Mucosa of rectum (tissue), 2 donors: ENCODE data around the gene XRN1.
"Not testable (repeated sequence)": the region's sequence is repeated elsewhere in the genome, so short reads cannot be mapped to it uniquely, and the experiment has no call there.

Experiments used
- H3K27ac ChIP-seq, 2 donors: one replicate each; pipeline ENCODE4 v1.7.0; 2013; ENCODE audit warnings: inconsistent platforms in 2 of 2, low read depth in 2 of 2, low read length in 2 of 2
- H3K27me3 ChIP-seq, 2 donors: one replicate each; pipeline ENCODE4 v1.7.0; 2013; ENCODE audit warnings: low read length in 2 of 2; ENCODE audit not compliant: control insufficient read depth in 2 of 2, insufficient read depth in 2 of 2
- H3K36me3 ChIP-seq, 2 donors: one replicate each; pipeline ENCODE4 v1.7.0; 2013; ENCODE audit warnings: low read length in 2 of 2; ENCODE audit not compliant: control insufficient read depth in 2 of 2, insufficient read depth in 2 of 2
- H3K4me1 ChIP-seq, 2 donors: one replicate each; pipeline ENCODE4 v1.7.0; 2013; ENCODE audit warnings: low read length in 2 of 2, mild to moderate bottlenecking in 1 of 2; ENCODE audit not compliant: control insufficient read depth in 2 of 2, insufficient read depth in 2 of 2
- H3K4me3 ChIP-seq, 2 donors: one replicate each; pipeline ENCODE4 v1.7.0; 2013; ENCODE audit warnings: low read length in 2 of 2
- H3K9ac ChIP-seq, 2 donors: one replicate each; pipeline ENCODE4 v1.7.0; 2013; ENCODE audit warnings: low read length in 2 of 2, low read depth in 1 of 2, mild to moderate bottlenecking in 1 of 2
- H3K9me3 ChIP-seq, 2 donors: one replicate each; pipeline ENCODE4 v1.7.0; 2013; ENCODE audit warnings: low read length in 2 of 2; ENCODE audit not compliant: control insufficient read depth in 2 of 2
- donor health status: healthy.
- donor health status: Normal muscosa, but diverticular disease.

XRN1 gene

DNA sequence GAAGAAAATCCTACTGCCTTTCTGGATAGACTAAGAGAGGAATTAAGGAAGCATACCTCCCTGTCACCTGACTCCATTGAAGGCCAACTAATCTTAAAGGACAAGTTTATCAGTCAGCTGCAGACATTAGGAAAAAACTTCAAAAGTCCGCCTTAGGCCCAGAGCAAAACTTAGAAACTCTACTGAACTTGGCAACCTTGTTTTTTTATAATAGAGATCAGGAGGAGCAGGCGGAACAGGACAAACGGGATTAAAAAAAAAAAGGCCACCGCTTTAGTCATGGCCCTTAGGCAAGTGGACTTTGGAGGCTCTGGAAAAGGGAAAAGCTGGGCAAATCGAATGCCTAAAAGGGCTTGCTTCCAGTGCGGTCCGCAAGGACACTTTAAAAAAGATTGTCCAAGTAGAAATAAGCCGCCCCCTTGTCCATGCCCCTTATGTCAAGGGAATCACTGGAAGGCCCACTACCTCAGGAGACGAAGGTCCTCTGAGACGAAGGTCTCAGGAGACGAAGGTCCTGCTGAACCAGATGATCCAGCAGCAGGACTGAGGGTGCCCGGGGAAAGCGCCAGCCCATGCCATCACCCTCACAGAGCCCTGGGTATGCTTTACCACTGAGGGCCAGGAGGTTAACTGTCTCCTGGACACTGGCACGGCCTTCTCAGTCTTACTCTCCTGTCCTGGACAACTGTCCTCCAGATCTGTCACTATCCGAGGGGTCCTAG is 8.2 kb downstream of the XRN1 start:
- H3K9ac ChIP-seq, H3K4me1 ChIP-seq, H3K9me3 ChIP-seq, H3K36me3 ChIP-seq, H3K4me3 ChIP-seq, H3K27ac ChIP-seq, H3K27me3 ChIP-seq: not testable (repeated sequence)

DNA sequence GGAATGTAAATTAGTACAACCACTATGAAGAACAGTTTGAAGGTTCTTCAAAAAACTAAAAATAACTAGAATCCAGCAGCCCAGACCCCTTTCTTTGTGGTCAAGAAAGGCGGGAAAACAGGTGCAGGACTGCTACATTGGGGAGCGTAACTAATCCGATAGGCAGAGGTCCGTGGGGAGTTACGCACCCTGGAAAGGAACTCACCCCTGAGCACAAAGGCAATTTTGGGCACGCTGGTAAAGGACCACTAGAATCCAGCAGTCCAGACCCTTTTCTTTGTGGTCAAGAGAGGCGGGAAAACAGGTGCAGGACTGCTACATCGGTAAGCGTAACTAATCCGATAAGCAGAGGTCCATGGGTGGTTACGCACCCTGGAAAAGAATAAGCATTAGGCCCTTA is 9.7 kb downstream of the XRN1 start:
- H3K27ac ChIP-seq, H3K36me3 ChIP-seq, H3K4me1 ChIP-seq, H3K27me3 ChIP-seq, H3K9me3 ChIP-seq, H3K9ac ChIP-seq, H3K4me3 ChIP-seq: not testable (repeated sequence)

DNA sequence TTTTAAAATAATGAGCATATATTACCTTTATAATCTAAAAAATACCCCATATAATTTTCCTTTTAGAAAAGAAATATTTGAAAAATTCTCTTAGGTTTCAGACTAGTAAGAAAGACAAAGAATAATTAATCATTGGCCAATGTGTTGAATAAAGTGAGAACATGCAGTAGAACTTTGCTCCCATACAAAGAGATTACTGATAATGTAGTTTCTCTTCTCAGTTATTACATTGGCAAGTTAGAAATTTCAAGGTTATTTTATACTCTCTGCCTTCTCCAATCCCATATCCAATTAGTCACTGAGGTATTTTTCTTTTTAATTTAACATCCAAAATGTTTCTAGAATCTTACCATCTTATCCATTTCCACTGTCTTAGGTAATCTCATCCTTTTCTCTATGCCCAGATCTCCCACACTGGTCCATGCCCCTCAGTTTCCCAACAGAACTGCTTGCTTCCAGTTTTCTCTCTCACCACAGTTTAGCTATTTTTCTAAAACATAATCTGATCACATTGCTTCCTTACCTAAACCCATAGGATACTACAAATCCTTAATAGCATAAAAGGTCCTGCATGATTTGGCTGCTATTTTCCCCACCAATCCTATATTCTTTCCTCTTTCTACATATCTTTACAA is 10.8 kb downstream of the XRN1 start:
- no peak overlapping the region for H3K27ac ChIP-seq
- no peaks in the 10 kb centered on the region for H3K9me3 ChIP-seq
- H3K9ac ChIP-seq = no peak overlapping the region
- peaks cover 0 to 2% of the 10 kb centered on the region in 2 donors for H3K4me1 ChIP-seq
- H3K27me3 ChIP-seq = no peaks in the 10 kb centered on the region
- no peak overlapping the region for H3K4me3 ChIP-seq
- peaks cover 5 to 7% of the 10 kb centered on the region in 2 donors for H3K36me3 ChIP-seq

DNA sequence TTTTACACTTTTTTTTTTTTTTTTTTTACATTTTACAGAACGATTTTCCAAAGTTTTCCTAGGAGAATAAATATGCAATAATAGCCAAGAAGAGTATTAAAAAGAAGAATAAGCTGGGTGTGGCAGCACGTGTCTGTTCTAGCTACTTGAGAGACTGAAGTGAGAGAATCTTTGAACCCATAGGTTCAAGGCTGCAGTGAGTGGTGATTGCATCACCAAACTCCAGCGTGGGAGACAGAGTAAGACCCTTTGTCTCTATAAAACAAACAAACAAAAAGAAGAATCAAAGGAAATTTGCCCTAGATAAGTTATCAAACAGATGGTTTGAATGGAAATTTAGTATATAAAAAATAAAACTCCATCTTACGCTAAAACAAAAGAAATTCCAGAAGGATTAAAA is 13.3 kb downstream of the XRN1 start:
- Histone ChIP-seq H3K27ac (no peak overlapping the region), H3K36me3 (peaks cover 21 to 26% of the 10 kb centered on the region in 2 donors), H3K9me3 (no peaks in the 10 kb centered on the region), H3K9ac (no peak overlapping the region), H3K4me3 (no peak overlapping the region), H3K4me1 (peaks cover 0 to 2% of the 10 kb centered on the region in 2 donors), H3K27me3 (no peaks in the 10 kb centered on the region)

DNA sequence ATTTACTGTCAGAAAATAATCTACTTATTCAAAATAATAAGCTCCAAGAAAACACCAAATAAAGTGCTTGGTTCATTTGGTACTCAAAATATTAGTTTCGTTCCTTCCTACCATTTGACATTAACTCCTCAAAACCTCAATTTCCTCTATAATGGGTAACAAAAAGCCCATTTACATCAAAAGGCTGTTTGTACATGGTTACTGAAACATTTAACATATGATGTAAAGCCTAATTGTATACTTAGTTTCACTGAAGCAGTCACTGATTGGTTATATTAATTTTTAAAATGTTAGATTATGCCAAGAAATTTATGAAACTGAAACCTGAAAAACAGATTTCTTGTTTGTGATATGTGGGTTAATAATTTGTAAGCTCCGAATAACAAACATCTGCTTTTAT is 14.7 kb downstream of the XRN1 start:
- H3K4me3 ChIP-seq = no peak overlapping the region
- H3K4me1 ChIP-seq = peaks cover 0 to 2% of the 10 kb centered on the region in 2 donors
- H3K9me3 ChIP-seq = no peaks in the 10 kb centered on the region
- H3K27ac ChIP-seq = no peak overlapping the region
- peaks cover 25 to 34% of the 10 kb centered on the region in 2 donors for H3K36me3 ChIP-seq
- no peak overlapping the region for H3K9ac ChIP-seq
- no peaks in the 10 kb centered on the region for H3K27me3 ChIP-seq

DNA sequence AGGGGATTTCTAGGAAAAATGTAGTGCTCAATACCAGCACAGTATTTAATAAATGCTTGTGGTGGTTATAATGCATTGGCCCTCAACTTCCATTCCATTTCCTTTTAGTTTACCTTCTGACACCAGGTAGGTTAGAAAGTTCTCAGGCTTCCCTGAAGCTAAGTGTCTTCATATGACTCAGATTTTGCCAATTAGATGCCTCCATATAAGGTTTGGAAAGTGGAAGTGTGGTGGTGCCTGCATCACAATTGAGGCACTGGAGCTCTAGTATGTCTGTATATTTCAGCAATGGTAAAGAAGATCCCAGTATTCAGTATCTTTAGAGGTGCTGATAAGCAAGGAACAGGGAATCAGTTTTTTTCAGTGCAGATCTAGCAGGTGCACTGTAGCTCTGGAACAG is 18.3 kb downstream of the XRN1 start:
- Histone ChIP-seq H3K36me3 (peaks cover 28 to 49% of the 10 kb centered on the region in 2 donors), H3K4me3 (no peak overlapping the region), H3K9ac (no peak overlapping the region), H3K4me1 (no peaks in the 10 kb centered on the region), H3K27me3 (no peaks in the 10 kb centered on the region), H3K9me3 (no peaks in the 10 kb centered on the region), H3K27ac (no peak overlapping the region)

DNA sequence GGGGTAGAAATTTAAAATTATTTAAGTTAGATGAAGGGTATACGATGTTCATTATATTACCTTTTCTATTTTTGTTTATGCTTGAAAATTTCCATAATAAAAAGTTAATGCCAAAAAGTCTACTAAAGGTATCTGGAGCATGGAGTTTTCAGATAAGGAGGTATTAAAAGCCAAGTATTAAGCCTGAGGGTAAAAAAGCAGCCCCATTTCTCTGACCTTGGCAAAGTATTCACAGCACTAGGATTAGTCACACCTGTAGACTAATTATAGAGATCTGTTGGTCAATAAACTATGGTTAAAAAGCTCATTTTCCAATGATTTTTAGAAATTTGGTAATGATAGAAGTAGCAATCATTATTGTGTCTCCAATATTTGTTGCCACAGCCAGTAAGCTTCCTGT is 23.1 kb downstream of the XRN1 start:
- H3K4me3 ChIP-seq = no peak overlapping the region
- no peak overlapping the region for H3K9ac ChIP-seq
- no peaks in the 10 kb centered on the region for H3K9me3 ChIP-seq
- H3K27ac ChIP-seq = no peak overlapping the region
- H3K27me3 ChIP-seq = no peaks in the 10 kb centered on the region
- peaks cover 22 to 54% of the 10 kb centered on the region in 2 donors for H3K36me3 ChIP-seq
- H3K4me1 ChIP-seq = no peaks in the 10 kb centered on the region

DNA sequence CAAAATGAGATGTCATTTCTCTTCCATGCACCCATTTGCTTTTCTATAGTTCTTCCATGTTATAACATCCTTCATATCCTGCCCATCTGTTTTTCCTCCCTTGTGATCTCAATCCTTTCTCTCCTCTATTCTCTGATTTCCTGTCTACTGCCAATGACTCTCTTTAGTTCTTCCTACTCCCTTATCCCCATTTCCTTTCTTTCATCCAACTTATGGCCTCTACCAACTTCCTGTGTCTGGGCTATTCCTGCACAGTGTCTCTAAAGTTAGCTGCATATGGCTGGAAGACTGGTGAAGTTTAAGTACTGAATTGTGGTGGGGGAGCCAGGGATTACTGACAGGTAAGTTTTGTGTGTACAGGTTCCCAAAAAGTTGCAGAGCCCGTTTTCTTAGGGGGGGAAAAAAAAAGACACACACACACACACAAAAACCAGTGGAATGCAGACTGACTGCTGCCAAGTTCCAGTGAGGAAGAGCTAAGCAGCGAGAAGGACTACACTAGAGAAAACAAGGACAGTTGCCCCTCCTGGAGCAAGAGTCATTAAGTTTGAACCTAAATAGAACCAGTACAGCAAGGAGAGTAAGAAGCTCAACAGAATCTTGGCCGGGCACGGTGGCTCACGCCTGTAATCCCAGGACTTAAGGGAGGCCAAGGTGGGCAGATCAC is 28.8 kb downstream of the XRN1 start:
- Histone ChIP-seq H3K4me3 (no peak overlapping the region), H3K27ac (no peak overlapping the region), H3K4me1 (no peaks in the 10 kb centered on the region), H3K27me3 (no peaks in the 10 kb centered on the region), H3K9me3 (no peaks in the 10 kb centered on the region), H3K9ac (no peak overlapping the region), H3K36me3 (peaks cover 33 to 56% of the 10 kb centered on the region in 2 donors)

DNA sequence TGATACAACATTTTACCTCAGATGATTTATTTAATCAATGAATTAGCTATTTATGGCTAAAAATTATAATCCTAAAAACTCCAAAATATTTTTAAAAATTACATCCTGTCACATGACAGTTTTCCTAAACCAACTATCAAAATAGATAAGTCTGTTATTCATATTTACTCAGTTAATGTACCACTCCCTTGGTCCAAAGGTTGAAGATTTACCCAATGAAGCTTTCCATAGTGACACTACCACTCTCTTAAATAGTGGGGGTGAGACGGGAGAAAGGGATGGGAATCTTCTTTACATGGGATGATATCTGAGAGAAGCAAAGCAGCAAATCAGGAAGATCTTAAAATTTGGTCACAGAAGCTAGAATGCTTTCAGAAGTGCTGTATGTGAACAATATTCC is 30.5 kb downstream of the XRN1 start:
- Histone ChIP-seq H3K36me3 (peaks cover 42 to 54% of the 10 kb centered on the region in 2 donors), H3K27ac (no peak overlapping the region), H3K27me3 (no peaks in the 10 kb centered on the region), H3K4me1 (no peaks in the 10 kb centered on the region), H3K4me3 (no peak overlapping the region), H3K9ac (no peak overlapping the region), H3K9me3 (no peaks in the 10 kb centered on the region)

DNA sequence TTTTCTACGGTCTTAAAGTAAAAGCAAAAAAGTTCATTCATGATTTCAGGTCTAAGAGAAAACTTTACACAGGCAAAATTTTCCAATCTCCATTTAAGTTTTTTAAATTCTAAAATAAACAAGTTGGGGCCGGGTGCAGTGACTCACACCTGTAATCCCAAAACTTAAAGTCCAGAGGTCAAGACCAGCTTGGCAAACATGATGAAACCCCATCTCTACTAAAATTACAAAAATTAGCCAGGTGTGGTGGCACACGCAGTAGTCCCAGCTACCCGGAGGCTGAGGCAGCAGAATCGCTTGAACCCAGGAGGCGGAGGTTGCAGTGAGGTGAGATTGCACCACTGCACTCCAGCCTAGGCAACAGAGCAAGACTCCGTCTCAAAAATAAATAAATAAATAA is 47.3 kb downstream of the XRN1 start:
- not testable (repeated sequence) for H3K4me1 ChIP-seq, H3K9me3 ChIP-seq, H3K9ac ChIP-seq, H3K27ac ChIP-seq, H3K27me3 ChIP-seq, H3K4me3 ChIP-seq
- peaks cover 49 to 53% of the 10 kb centered on the region in 2 donors for H3K36me3 ChIP-seq
